ENCODE results near the gene BNC2.

DNA sequence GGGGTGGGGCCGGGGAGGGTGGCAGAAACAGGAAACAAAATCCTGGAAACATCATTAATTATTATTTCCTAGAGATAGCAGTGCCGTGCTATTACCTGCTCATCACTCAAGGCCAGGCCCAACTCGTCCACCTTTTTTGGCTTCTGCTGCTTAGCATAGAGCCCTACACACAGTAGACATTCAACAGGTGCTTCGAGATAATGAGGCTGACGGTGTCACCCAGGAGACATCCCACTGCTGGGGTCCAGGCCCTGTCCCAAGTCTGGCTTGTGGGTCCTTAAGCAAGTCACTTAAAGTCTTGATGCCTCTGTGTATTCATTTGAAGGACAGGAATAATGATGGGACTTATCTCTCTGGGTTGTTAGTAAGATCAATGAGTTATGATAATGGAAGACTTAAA, 506.6 kb downstream of the BNC2 start:
- no peak for TF ChIP-seq POLR2A (IDR thresholded peaks at IDR 0.05; ENCODE audit: low read length)
- TF ChIP-seq GATA1 (IDR thresholded peaks at IDR 0.05; ENCODE audit: low read depth, low read length) = no peak
